Measurements from ENCODE around the gene DRG2.

DNA sequence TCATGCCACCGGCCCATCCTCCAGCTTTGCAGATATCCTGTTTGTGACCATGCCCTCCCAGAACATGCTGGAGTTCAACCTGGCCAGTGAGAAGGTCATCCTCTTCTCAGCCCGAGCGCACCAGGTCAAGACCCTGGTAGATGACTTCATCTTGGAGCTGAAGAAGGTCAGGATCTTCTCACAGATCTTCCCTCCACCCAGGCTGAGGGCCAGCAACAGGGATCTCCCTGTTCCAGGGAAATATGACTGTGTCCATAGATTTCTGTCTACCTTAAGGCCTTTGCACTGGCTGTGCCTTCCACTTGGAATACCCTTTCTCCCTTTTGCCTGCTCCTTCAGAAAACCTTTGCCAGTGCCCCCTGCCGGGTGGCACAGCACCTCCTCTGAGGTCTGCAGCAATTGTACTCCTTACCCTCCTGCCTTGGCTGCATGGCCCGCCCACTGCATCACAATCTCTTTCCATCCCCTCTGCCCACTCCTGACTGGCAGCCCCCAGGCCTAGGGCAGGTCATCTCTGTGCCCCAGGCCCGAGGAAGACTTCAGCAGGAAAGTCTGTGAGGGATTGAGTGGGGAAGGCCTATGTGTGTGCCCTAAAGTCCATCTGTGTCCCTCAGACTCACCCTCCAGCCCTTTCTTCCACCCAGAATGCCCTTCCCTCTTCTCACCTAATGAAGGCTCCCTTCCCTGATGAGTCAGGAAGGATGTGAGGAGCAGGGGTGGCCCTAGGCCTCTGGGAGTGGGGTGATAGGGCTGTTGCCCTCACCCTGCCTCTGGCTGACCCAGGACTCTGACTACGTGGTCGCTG, 68.6 kb downstream of the DRG2 start:
- TF ChIP-seq, protein P1, sequence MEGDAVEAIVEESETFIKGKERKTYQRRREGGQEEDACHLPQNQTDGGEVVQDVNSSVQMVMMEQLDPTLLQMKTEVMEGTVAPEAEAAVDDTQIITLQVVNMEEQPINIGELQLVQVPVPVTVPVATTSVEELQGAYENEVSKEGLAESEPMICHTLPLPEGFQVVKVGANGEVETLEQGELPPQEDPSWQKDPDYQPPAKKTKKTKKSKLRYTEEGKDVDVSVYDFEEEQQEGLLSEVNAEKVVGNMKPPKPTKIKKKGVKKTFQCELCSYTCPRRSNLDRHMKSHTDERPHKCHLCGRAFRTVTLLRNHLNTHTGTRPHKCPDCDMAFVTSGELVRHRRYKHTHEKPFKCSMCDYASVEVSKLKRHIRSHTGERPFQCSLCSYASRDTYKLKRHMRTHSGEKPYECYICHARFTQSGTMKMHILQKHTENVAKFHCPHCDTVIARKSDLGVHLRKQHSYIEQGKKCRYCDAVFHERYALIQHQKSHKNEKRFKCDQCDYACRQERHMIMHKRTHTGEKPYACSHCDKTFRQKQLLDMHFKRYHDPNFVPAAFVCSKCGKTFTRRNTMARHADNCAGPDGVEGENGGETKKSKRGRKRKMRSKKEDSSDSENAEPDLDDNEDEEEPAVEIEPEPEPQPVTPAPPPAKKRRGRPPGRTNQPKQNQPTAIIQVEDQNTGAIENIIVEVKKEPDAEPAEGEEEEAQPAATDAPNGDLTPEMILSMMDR (IDR thresholded peaks at IDR 0.05), result no peak
- no peak for TF ChIP-seq EZH2 (IDR thresholded peaks at IDR 0.05; ENCODE audit: borderline replicate concordance, insufficient read depth, low read depth, low read length, poor library complexity, severe bottlenecking)

All from B cell (primary cell).